Adrenal gland (tissue), 5 donors: ENCODE data around the gene ZFR.

Experiments used
- POLR2A ChIP-seq, 2 donors: fragments of 450-650 bp; IDR thresholded peaks; one replicate each; pipeline ENCODE4 v1.6.1; 2017; ENCODE audit warnings: antibody characterized with exemption in 2 of 2, mild to moderate bottlenecking in 2 of 2, moderate library complexity in 1 of 2
- TF ChIP-seq, protein P1 (sequence below), 6 experiments: fragments of 450-650 bp in 4 of 6; fragments of 200-600 bp in 2 of 6; sonication (generic) in 1 of 6; IDR thresholded peaks; 1 replicate in 5 of 6; 2 replicates in 1 of 6; pipeline versions ENCODE4 v1.5.1 to v1.8.0; 2016 to 2021; ENCODE audit warnings: antibody characterized with exemption in 6 of 6, mild to moderate bottlenecking in 2 of 6, moderate library complexity in 1 of 6
- donor health status: DM: no; HTN: no; CAD: no.

DNA sequence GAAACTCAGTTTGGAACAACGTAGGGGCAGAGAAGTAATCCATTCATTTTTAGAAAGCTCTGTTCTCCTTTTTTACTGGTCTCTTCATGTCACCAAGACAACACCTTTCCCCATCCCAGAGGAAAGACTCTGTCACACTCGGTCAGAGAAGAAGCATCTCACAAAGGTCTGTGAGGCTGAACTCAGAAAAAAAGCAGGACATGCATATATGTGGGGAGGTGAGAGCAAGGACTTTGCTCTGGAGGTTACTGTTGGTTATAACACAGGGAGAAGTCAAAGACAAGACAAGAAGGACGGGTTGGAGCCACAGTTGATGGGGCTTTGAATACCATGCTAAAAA, 112.6 kb downstream of the ZFR start:
- TF ChIP-seq, protein P1, sequence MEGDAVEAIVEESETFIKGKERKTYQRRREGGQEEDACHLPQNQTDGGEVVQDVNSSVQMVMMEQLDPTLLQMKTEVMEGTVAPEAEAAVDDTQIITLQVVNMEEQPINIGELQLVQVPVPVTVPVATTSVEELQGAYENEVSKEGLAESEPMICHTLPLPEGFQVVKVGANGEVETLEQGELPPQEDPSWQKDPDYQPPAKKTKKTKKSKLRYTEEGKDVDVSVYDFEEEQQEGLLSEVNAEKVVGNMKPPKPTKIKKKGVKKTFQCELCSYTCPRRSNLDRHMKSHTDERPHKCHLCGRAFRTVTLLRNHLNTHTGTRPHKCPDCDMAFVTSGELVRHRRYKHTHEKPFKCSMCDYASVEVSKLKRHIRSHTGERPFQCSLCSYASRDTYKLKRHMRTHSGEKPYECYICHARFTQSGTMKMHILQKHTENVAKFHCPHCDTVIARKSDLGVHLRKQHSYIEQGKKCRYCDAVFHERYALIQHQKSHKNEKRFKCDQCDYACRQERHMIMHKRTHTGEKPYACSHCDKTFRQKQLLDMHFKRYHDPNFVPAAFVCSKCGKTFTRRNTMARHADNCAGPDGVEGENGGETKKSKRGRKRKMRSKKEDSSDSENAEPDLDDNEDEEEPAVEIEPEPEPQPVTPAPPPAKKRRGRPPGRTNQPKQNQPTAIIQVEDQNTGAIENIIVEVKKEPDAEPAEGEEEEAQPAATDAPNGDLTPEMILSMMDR (IDR thresholded peaks at IDR 0.05), result no peak
- TF ChIP-seq POLR2A (IDR thresholded peaks at IDR 0.05), result no peak
